ENCODE measurements around the gene PRKAA1.

DNA sequence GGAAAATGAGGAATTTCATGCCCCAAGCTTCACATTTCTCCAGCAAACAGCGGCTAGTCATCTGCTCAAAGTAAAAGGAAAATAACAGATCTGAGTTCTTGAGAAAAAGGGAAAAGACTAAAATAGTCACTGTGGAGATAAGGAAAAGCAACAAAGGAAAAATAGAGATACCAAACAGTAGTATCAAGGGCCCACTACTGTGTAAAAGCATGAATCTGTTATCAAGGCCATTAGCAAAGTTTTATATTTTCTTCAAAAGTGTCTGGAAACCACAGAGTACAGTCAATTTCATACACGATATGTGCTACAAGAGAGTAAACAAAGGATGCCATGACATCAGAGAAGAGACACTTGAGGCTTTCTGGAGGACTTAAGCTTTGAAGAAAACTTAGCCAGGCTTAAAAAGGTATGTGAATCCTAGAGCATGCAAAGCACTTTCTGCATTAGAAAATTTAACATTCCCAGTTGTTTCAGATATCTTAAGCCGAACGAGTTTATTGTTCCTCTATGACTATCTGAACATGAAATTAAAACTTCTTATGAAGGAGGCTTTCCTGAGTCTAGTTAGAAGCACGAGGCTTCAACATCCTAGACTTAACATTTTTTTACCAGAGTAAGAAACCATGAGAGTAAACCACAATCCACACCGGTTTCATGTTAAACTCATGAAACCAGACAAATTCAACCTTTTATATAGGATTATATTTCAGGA lies 43.6 kb downstream of the PRKAA1 start:
- TF ChIP-seq CTCF (IDR thresholded peaks at IDR 0.05; ENCODE audit: low read length) (no peak), EZH2 (IDR thresholded peaks at IDR 0.05; ENCODE audit: borderline replicate concordance, low read length) (no peak)

All from OCI-LY1 (cell line).